CD14-positive monocyte (primary cell): Measurements from ENCODE around the gene TTLL4. TPM values are rescaled to one million over a fixed set of nuclear protein-coding genes. Genes with fewer than 3 reads are reported as not detected.
A peak's percentile ranks its signal among the peaks of the same experiment; 100 is the strongest.

Experiments used
- DNase-seq, 3 donors: peaks; one replicate each; pipeline ENCODE4 v3.0.0-alpha.2; 2011 to 2022
- H2AFZ ChIP-seq: 2 replicates; pipeline ENCODE4 v1.6.0; 2012; ENCODE audit warnings: mild to moderate bottlenecking, low read depth, low read length, inconsistent platforms; ENCODE audit not compliant: insufficient read depth, poor library complexity, severe bottlenecking
- H3K27ac ChIP-seq, 2 donors: 1 replicate in 1 of 2; 2 replicates in 1 of 2; pipeline ENCODE4 v1.5.1; 2012 to 2013; ENCODE audit warnings: low read length in 2 of 2, control low read depth in 1 of 2, inconsistent platforms in 1 of 2, low read depth in 1 of 2, mild to moderate bottlenecking in 1 of 2
- H3K27me3 ChIP-seq, 2 donors: one replicate each; pipeline versions ENCODE4 v1.6.0 to v1.6.1; 2011 to 2013; ENCODE audit warnings: low read length in 2 of 2; ENCODE audit not compliant: control insufficient read depth in 2 of 2, insufficient read depth in 2 of 2
- H3K36me3 ChIP-seq, 2 donors: replicated peaks in 1 of 2; 1 replicate in 1 of 2; 2 replicates in 1 of 2; pipeline versions ENCODE4 v1.5.1 to v1.6.1; 2012 to 2013; ENCODE audit warnings: low read length in 2 of 2, control low read depth in 1 of 2, inconsistent platforms in 1 of 2, mild to moderate bottlenecking in 1 of 2; ENCODE audit not compliant: insufficient read depth in 2 of 2, control insufficient read depth in 1 of 2
- H3K4me1 ChIP-seq, 2 donors: 1 replicate in 1 of 2; 2 replicates in 1 of 2; pipeline versions ENCODE4 v1.5.1 to v1.6.1; 2012 to 2013; ENCODE audit warnings: low read length in 2 of 2, control low read depth in 1 of 2, inconsistent platforms in 1 of 2, mild to moderate bottlenecking in 1 of 2, moderate library complexity in 1 of 2; ENCODE audit not compliant: insufficient read depth in 2 of 2, control insufficient read depth in 1 of 2
- H3K4me2 ChIP-seq: replicated peaks from 2 replicates; pipeline ENCODE3; 2012; ENCODE audit warnings: low read length, moderate library complexity, mild to moderate bottlenecking; ENCODE audit not compliant: poor library complexity, severe bottlenecking; ENCODE audit errors: extremely low read depth
- H3K4me3 ChIP-seq, 3 experiments: fragments of 200-600 bp in 1 of 3; sonication (generic) in 1 of 3; replicated peaks in 1 of 3; 1 replicate in 2 of 3; 2 replicates in 1 of 3; pipeline ENCODE4 v1.5.1; 2011 to 2013; ENCODE audit warnings: low read length in 3 of 3, mild to moderate bottlenecking in 3 of 3, control low read depth in 2 of 3, low read depth in 2 of 3, inconsistent platforms in 1 of 3, moderate library complexity in 1 of 3
- H3K79me2 ChIP-seq: 2 replicates; pipeline ENCODE4 v1.6.0; 2012; ENCODE audit warnings: mild to moderate bottlenecking, control low read depth, inconsistent platforms, low read length, moderate library complexity; ENCODE audit not compliant: insufficient read depth
- H3K9ac ChIP-seq: 2 replicates; pipeline ENCODE4 v1.6.0; 2017; ENCODE audit warnings: low read length, mild to moderate bottlenecking; ENCODE audit not compliant: insufficient read depth, poor library complexity, severe bottlenecking
- H3K9me3 ChIP-seq, 2 donors: replicated peaks in 1 of 2; 1 replicate in 1 of 2; 2 replicates in 1 of 2; pipeline versions ENCODE4 v1.5.1 to v1.6.1; 2012 to 2013; ENCODE audit warnings: low read length in 2 of 2, control low read depth in 1 of 2; ENCODE audit not compliant: control insufficient read depth in 1 of 2, insufficient read depth in 1 of 2
- H4K20me1 ChIP-seq: 2 replicates; pipeline ENCODE4 v1.6.0; 2012; ENCODE audit warnings: mild to moderate bottlenecking, low read length, control low read depth, moderate library complexity; ENCODE audit not compliant: insufficient read depth
- H3K27ac Mint-ChIP-seq, 7 donors: one replicate each; pipeline ENCODE4 v1.8.0; 2020; ENCODE audit warnings: mild to moderate bottlenecking in 7 of 7, mixed read lengths in 7 of 7, moderate library complexity in 6 of 7, inconsistent platforms in 2 of 7
- H3K27me3 Mint-ChIP-seq, 3 donors: one replicate each; pipeline ENCODE4 v1.8.0; 2021 to 2022; ENCODE audit warnings: low read depth in 3 of 3, mild to moderate bottlenecking in 3 of 3, mixed read lengths in 3 of 3, moderate library complexity in 3 of 3, inconsistent platforms in 1 of 3
- H3K36me3 Mint-ChIP-seq, 2 donors: one replicate each; pipeline ENCODE4 v1.8.0; 2020; ENCODE audit warnings: mixed read lengths in 2 of 2, inconsistent platforms in 1 of 2, mild to moderate bottlenecking in 1 of 2
- H3K4me1 Mint-ChIP-seq: one replicate; pipeline ENCODE4 v1.8.0; 2020; ENCODE audit warnings: mild to moderate bottlenecking, mixed read lengths
- H3K4me3 Mint-ChIP-seq, 2 donors: one replicate each; pipeline ENCODE4 v1.8.0; 2020; ENCODE audit warnings: mild to moderate bottlenecking in 2 of 2, mixed read lengths in 2 of 2, moderate library complexity in 1 of 2
- H3K9me3 Mint-ChIP-seq, 7 donors: one replicate each; pipeline ENCODE4 v1.8.0; 2020 to 2022; ENCODE audit warnings: mixed read lengths in 7 of 7, mild to moderate bottlenecking in 6 of 7, moderate library complexity in 6 of 7, inconsistent platforms in 2 of 7
- CTCF ChIP-seq: fragments of 200-600 bp; IDR thresholded peaks from one replicate; pipeline ENCODE4 v1.8.0; 2022; ENCODE audit warnings: antibody characterized with exemption, mild to moderate bottlenecking
- WGBS: methylation state at CpG from one replicate; pipeline ENCODE4 v1.1.5; 2013; ENCODE audit warnings: missing lambda C conversion rate; ENCODE audit not compliant: insufficient coverage; 5-methylcytosine and 5-hydroxymethylcytosine counted together
- intact Hi-C, 2 donors: fragments of 100-400 bp; cut with micrococcal nuclease; formaldehyde crosslinking; loops; one replicate each; pipeline versions ENCODE4 v1.15.0 to v1.15.1; 2023
- polyA plus RNA-seq, 3 donors: library from polyadenylated mRNA; depleted of rRNA in 1 of 3; unstranded in 2 of 3; stranded (reverse) in 1 of 3; fragments of 300-500 nt in 2 of 3; fragments of >200 nt in 1 of 3; fragmentation: Illumina TruSeq in 2 of 3; gene quantifications; 1 replicate in 2 of 3; 2 replicates in 1 of 3; pipeline ENCODE4 v1.2.3, GENCODE V29; 2012 to 2021

Gene TTLL4
- polyA plus RNA-seq, 3 donors = 13.5 to 90.2 (median 16.3) TPM

- Histone ChIP-seq H3K9me3 (peaks cover 14 to 18% of the 10 kb centered on the region in 2 donors), H3K4me3 (peak overlapping the region; percentile 62 to 93 (median 72)), H3K79me2 (peaks cover 3% of the 10 kb centered on the region), H3K4me2 (peak overlapping the region; percentile 93), H4K20me1 (peaks cover 9% of the 10 kb centered on the region), H3K27me3 (peaks cover 10 to 58% of the 10 kb centered on the region in 2 donors), H2AFZ (peak overlapping the region; percentile 83), H3K9ac (peak overlapping the region; percentile 83), H3K4me1 (peaks cover 29 to 57% of the 10 kb centered on the region in 2 donors), H3K27ac (peak overlapping the region; percentile 41 to 83), H3K36me3 (peaks cover 0 to 6% of the 10 kb centered on the region in 2 donors)
- intact Hi-C loops = loop anchor here in 1 of 2 donors (5.0 kb wide), 1 partner anchor 34 kb away; no protein-coding TSS in a partner anchor
- no peak for TF ChIP-seq CTCF
- Mint-ChIP-seq H3K27me3 (peaks cover 39 to 56% (median 46%) of the 10 kb centered on the region in 3 donors), H3K27ac (peak overlapping the region; percentile 45 to 89 (median 75)), H3K36me3 (peaks cover 34 to 39% of the 10 kb centered on the region in 2 donors), H3K4me3 (peak overlapping the region; percentile 87 to 97), H3K4me1 (peaks cover 57% of the 10 kb centered on the region), H3K9me3 (peaks cover 20 to 35% (median 28%) of the 10 kb centered on the region in 7 donors)
- DNase-seq = no peak
- 14% methylated on average over 1 of the region's 15 CpGs for WGBS
Measured at GRCh38 chr2:218780851-218781690, 70.4 kb downstream of the TTLL4 start.

- Mint-ChIP-seq H3K4me1 (peaks cover 52% of the 10 kb centered on the region), H3K4me3 (peak within 1 kb of the TSS; percentile 97 to 100), H3K27me3 (peaks cover 42 to 57% (median 48%) of the 10 kb centered on the region in 3 donors), H3K27ac (peak within 1 kb of the TSS; percentile 45 to 94 (median 75)), H3K36me3 (peaks cover 38 to 39% of the 10 kb centered on the region in 2 donors), H3K9me3 (peaks cover 13 to 29% (median 20%) of the 10 kb centered on the region in 7 donors)
- Histone ChIP-seq H3K36me3 (peaks cover 0 to 6% of the 10 kb centered on the region in 2 donors), H3K9ac (peak within 1 kb of the TSS; percentile 83), H3K79me2 (peaks cover 5% of the 10 kb centered on the region), H4K20me1 (peaks cover 18% of the 10 kb centered on the region), H2AFZ (peak within 1 kb of the TSS; percentile 83), H3K27me3 (peaks cover 10 to 60% of the 10 kb centered on the region in 2 donors), H3K4me3 (peak within 1 kb of the TSS; percentile 62 to 93 (median 72)), H3K9me3 (peaks cover 11 to 12% of the 10 kb centered on the region in 2 donors), H3K4me2 (peak within 1 kb of the TSS; percentile 93), H3K4me1 (peaks cover 21 to 49% of the 10 kb centered on the region in 2 donors), H3K27ac (peak within 1 kb of the TSS; percentile 41 to 83)
- no peak for TF ChIP-seq CTCF
- 2% methylated on average over 76 of the region's 76 CpGs for WGBS
- intact Hi-C loops = loop anchor here in 1 of 2 donors (5.0 kb wide), 1 partner anchor 35 kb away; no protein-coding TSS in a partner anchor
- DNase-seq = peak; percentile 31 to 39 (median 38)
Measured at GRCh38 chr2:218781691-218782527, 71.3 kb downstream of the TTLL4 start, which contains the start of gene CYP27A1. CYP27A1 (plus strand) TSS chr2:218782147; CDS start chr2:218782183, 36 bp downstream.
